Esophagus muscularis mucosa (tissue), 4 donors: Measurements from ENCODE around the gene CDC42EP1. TPM values are rescaled to one million over a fixed set of nuclear protein-coding genes. Genes with fewer than 3 reads are reported as not detected.

Experiments used
- DNase-seq: peaks from one replicate; pipeline ENCODE4 v3.0.0-alpha.2; 2017; ENCODE audit errors: extremely low spot score
- H3K27ac ChIP-seq, 4 donors: fragments of 200-600 bp; sonication (generic); replicated peaks in 1 of 4; 1 replicate in 3 of 4; 2 replicates in 1 of 4; pipeline ENCODE4 v1.5.1; 2016 to 2019; ENCODE audit warnings: mild to moderate bottlenecking in 1 of 4
- H3K27me3 ChIP-seq, 4 donors: fragments of 200-600 bp; sonication (generic); one replicate each; pipeline versions ENCODE4 v1.5.1 to v1.6.0; 2016 to 2019
- H3K36me3 ChIP-seq, 4 donors: fragments of 200-600 bp; sonication (generic); one replicate each; pipeline ENCODE4 v1.5.1; 2016 to 2019
- H3K4me1 ChIP-seq, 4 donors: fragments of 200-600 bp; sonication (generic); one replicate each; pipeline ENCODE4 v1.5.1; 2016 to 2019
- H3K4me3 ChIP-seq, 4 donors: fragments of 200-600 bp; sonication (generic); 1 replicate in 2 of 4; 2 replicates in 2 of 4; pipeline ENCODE4 v1.5.1; 2016 to 2019; ENCODE audit warnings: mild to moderate bottlenecking in 4 of 4, moderate library complexity in 1 of 4
- H3K9me3 ChIP-seq, 4 donors: fragments of 200-600 bp; sonication (generic); 1 replicate in 3 of 4; 2 replicates in 1 of 4; pipeline ENCODE4 v1.5.1; 2016 to 2019
- EP300 ChIP-seq: sonication (generic); formaldehyde crosslinking; IDR thresholded peaks from one replicate; pipeline ENCODE4 v1.6.1; 2017; ENCODE audit warnings: antibody characterized with exemption
- POLR2A ChIP-seq: fragments of 450-650 bp; IDR thresholded peaks from one replicate; pipeline ENCODE4 v1.6.1; 2017; ENCODE audit warnings: antibody characterized with exemption, moderate library complexity, mild to moderate bottlenecking, low read depth
- POLR2AphosphoS5 ChIP-seq, 2 donors: sonication (generic); formaldehyde crosslinking; IDR thresholded peaks; one replicate each; pipeline ENCODE4 v1.6.1; 2017; ENCODE audit warnings: antibody characterized with exemption in 2 of 2
- WGBS: methylation state at CpG from one replicate; pipeline ENCODE4 v1.1.5; 2018; 5-methylcytosine and 5-hydroxymethylcytosine counted together
- intact Hi-C: fragments of 100-400 bp; cut with DNase I; formaldehyde crosslinking; loops from one replicate; pipeline ENCODE4 v1.15.1; 2023
- total RNA-seq, 4 donors: library from RNA; depleted of rRNA; stranded (reverse); fragments of >200 nt; gene quantifications; one replicate each; pipeline versions ENCODE4 v1.1.0 to v1.2.1, GENCODE V29; 2016
- TF ChIP-seq, protein P1 (sequence below), 3 experiments: fragments of 200-600 bp in 2 of 3; fragments of 450-650 bp in 1 of 3; sonication (generic) in 2 of 3; IDR thresholded peaks; one replicate each; pipeline ENCODE4 v1.5.1; 2017 to 2019; ENCODE audit warnings: antibody characterized with exemption in 3 of 3, mild to moderate bottlenecking in 2 of 3, moderate library complexity in 1 of 3

The CDC42EP1 gene
- total RNA-seq, 4 donors from 2014 or later: 19.9 to 38.1 (median 36.7) TPM

DNA sequence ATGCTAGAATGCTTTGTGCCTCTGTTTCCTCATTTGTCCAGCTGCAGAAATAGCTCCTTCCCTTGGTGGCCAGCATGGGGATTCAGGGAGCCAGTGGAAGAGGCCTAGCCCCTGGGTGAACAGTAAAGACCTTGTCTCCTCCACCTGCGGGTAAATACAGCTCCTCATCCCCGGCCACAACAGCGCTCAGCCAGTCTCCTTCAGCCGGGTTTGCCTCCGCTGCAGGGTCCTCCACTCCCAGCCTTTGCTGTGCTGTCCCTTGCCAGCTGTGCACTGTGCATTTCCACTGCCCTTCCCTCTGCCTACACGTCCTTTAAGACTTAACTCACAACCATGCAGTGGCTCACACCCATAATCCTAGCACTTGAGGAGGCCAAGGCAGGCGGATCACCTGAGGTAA, 1.5 kb upstream of the CDC42EP1 start:
- WGBS: 69% methylated on average over 3 of the region's 7 CpGs
- peaks cover 0 to 27% (median 3%) of the 10 kb centered on the region in 4 donors for H3K27me3 ChIP-seq
- intact Hi-C loops: no loop called here
- H3K9me3 ChIP-seq: no peaks in the 10 kb centered on the region
- TF ChIP-seq POLR2A: no peak
- no peak for DNase-seq
- no peak overlapping the region for H3K4me3 ChIP-seq
- no peaks in the 10 kb centered on the region for H3K36me3 ChIP-seq
- peaks cover 45 to 58% (median 49%) of the 10 kb centered on the region in 4 donors for H3K4me1 ChIP-seq
- peak overlapping the region in 3 of 4 donors; percentile 19 to 97 (median 96) for H3K27ac ChIP-seq

- H3K9me3 ChIP-seq: no peaks in the 10 kb centered on the region
- peak overlapping the region; percentile 76 to 84 (median 80) for H3K4me3 ChIP-seq
- DNase-seq: no peak
- H3K36me3 ChIP-seq: no peaks in the 10 kb centered on the region
- H3K4me1 ChIP-seq: peaks cover 52 to 65% (median 56%) of the 10 kb centered on the region in 4 donors
- intact Hi-C loops: no loop called here
- 82% methylated on average over 6 of the region's 6 CpGs for WGBS
- no peak for TF ChIP-seq POLR2A
- peak overlapping the region; percentile 96 to 97 (median 96) for H3K27ac ChIP-seq
- H3K27me3 ChIP-seq: peaks cover 0 to 27% (median 3%) of the 10 kb centered on the region in 4 donors
These were observed 769 bp upstream of the CDC42EP1 start for GRCh38 chr22:37559521-37559900.

GRCh38 chr22:37560608-37561211, 430 bp downstream of the CDC42EP1 start:
- TF ChIP-seq EP300: no peak
- TF ChIP-seq, protein P1, sequence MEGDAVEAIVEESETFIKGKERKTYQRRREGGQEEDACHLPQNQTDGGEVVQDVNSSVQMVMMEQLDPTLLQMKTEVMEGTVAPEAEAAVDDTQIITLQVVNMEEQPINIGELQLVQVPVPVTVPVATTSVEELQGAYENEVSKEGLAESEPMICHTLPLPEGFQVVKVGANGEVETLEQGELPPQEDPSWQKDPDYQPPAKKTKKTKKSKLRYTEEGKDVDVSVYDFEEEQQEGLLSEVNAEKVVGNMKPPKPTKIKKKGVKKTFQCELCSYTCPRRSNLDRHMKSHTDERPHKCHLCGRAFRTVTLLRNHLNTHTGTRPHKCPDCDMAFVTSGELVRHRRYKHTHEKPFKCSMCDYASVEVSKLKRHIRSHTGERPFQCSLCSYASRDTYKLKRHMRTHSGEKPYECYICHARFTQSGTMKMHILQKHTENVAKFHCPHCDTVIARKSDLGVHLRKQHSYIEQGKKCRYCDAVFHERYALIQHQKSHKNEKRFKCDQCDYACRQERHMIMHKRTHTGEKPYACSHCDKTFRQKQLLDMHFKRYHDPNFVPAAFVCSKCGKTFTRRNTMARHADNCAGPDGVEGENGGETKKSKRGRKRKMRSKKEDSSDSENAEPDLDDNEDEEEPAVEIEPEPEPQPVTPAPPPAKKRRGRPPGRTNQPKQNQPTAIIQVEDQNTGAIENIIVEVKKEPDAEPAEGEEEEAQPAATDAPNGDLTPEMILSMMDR (IDR thresholded peaks at IDR 0.05): no peak
- peak; percentile 15 to 51 for TF ChIP-seq POLR2AphosphoS5 (IDR thresholded peaks at IDR 0.05)
- Histone ChIP-seq H3K36me3 (peaks cover 0 to under 1% (median under 1%) of the 10 kb centered on the region in 4 donors), H3K9me3 (no peaks in the 10 kb centered on the region), H3K4me3 (peak overlapping the region; percentile 76 to 84 (median 80)), H3K4me1 (peaks cover 63 to 77% (median 68%) of the 10 kb centered on the region in 4 donors), H3K27ac (peak overlapping the region; percentile 96 to 97 (median 96)), H3K27me3 (peaks cover 0 to 27% (median 3%) of the 10 kb centered on the region in 4 donors)
- intact Hi-C loops: loop anchor here (10.0 kb wide), 1 partner anchor 246 kb away; no protein-coding TSS in a partner anchor
- DNase-seq: no peak
- WGBS: 10% methylated on average over 2 of the region's 72 CpGs

- peak; percentile 98 for DNase-seq
- Histone ChIP-seq H3K27me3 (peaks cover 0 to 27% (median 3%) of the 10 kb centered on the region in 4 donors), H3K4me1 (peaks cover 70 to 84% (median 75%) of the 10 kb centered on the region in 4 donors), H3K27ac (peak overlapping the region; percentile 96 to 97 (median 96)), H3K4me3 (peak overlapping the region; percentile 76 to 84 (median 80)), H3K9me3 (no peaks in the 10 kb centered on the region), H3K36me3 (peaks cover 0 to 8% (median 8%) of the 10 kb centered on the region in 4 donors)
- TF ChIP-seq, protein P1 (IDR thresholded peaks at IDR 0.05): peak; percentile 69 to 77 (median 69)
- TF ChIP-seq POLR2AphosphoS5 (IDR thresholded peaks at IDR 0.05) (peak; percentile 67 to 84), EP300 (no peak), POLR2A (no peak)
- 0% methylated on average over 30 of the region's 56 CpGs for WGBS
- intact Hi-C loops: loop anchor here (10.0 kb wide), 1 partner anchor 247 kb away; no protein-coding TSS in a partner anchor
These were observed 1.1 kb downstream of the CDC42EP1 start for GRCh38 chr22:37561212-37562048.

DNA sequence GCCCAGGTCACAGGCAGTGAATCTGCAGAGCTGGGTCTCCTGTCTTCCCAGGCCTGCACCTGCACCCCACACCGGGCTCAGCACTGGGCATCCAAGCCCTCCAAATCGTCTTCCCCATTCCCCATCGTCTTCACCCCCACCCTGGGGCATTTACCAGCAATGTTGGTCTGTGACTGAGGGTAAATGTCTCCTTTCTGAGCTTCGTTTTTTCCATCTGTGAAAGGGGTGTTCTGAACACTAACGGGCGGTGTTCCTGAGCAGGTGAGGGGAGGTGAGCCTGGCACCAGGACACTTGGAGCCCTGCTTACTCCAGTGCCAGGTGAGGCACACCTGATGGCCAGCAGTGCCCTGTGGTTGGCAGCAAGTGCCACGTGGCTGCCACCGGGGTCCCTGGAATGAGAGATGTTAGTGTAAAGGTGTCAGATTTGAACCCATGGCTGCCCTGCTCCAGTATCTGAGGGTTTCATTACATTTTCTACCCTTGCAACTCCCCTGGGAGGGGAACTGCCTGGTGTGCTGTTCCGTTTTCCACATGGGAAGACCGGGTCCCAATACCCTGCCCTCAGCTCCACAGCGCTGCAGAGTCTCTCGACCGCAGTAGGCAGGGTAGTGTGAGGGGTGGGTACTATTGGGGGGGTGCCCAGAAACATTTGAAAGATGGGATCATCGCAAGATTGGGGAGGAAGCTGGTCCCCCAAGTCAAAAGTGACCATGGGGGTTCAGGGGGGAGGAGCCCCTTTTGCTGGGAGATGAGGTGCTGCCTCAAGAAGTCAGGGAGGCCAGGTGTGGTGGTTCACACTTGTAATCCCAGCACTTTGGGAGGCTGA, 2.0 kb downstream of the CDC42EP1 start:
- WGBS: 79% methylated on average over 10 of the region's 14 CpGs
- intact Hi-C loops: loop anchor here (10.0 kb wide), 1 partner anchor 247 kb away; no protein-coding TSS in a partner anchor
- TF ChIP-seq, protein P1 (IDR thresholded peaks at IDR 0.05): no peak
- TF ChIP-seq POLR2AphosphoS5 (IDR thresholded peaks at IDR 0.05) (no peak), EP300 (no peak), POLR2A (no peak)
- peaks cover 0 to 16% (median 13%) of the 10 kb centered on the region in 4 donors for H3K36me3 ChIP-seq
- DNase-seq: no peak
- H3K4me3 ChIP-seq: peak overlapping the region; percentile 76 to 84 (median 80)
- H3K4me1 ChIP-seq: peaks cover 77 to 83% (median 79%) of the 10 kb centered on the region in 4 donors
- H3K27me3 ChIP-seq: peaks cover 0 to 33% (median 3%) of the 10 kb centered on the region in 4 donors
- H3K9me3 ChIP-seq: no peaks in the 10 kb centered on the region
- peak overlapping the region; percentile 96 to 97 (median 96) for H3K27ac ChIP-seq
